Measurements from ENCODE around the gene PPL. TPM values are rescaled to one million over a fixed set of nuclear protein-coding genes. Genes with fewer than 3 reads are reported as not detected.
"Not testable (repeated sequence)": the region's sequence is repeated elsewhere in the genome, so short reads cannot be mapped to it uniquely, and the experiment has no call there.

PPL gene
- polyA plus RNA-seq, 1 donor, result 32.2 TPM

- H3K27ac ChIP-seq (ENCODE audit: low read length), result no peak overlapping the region
- H3K27me3 ChIP-seq (ENCODE audit: control insufficient read depth, insufficient read depth, low read length), result no peaks in the 10 kb centered on the region
- no peaks in the 10 kb centered on the region for H3K9me3 ChIP-seq (ENCODE audit: control insufficient read depth, low read depth, low read length)
- no peak overlapping the region for H3K4me3 ChIP-seq (ENCODE audit: low read length)
- WGBS (ENCODE audit: insufficient coverage, low lambda C conversion rate), result no CpG with 5 or more reads among the region's 5 CpGs
- DNase-seq, result no peak
- peaks cover 6% of the 10 kb centered on the region for H3K36me3 ChIP-seq (ENCODE audit: control insufficient read depth, insufficient read depth, low read length)
- peaks cover 12% of the 10 kb centered on the region for H3K4me1 ChIP-seq (ENCODE audit: control insufficient read depth, insufficient read depth, low read length)
Observed at GRCh38 chr16:4908854-4909401, 28.0 kb downstream of the PPL start.

- no peaks in the 10 kb centered on the region for H3K9me3 ChIP-seq (ENCODE audit: control insufficient read depth, low read depth, low read length)
- no peak for DNase-seq
- no peak overlapping the region for H3K4me3 ChIP-seq (ENCODE audit: low read length)
- no peaks in the 10 kb centered on the region for H3K4me1 ChIP-seq (ENCODE audit: control insufficient read depth, insufficient read depth, low read length)
- no CpG with 5 or more reads among the region's 14 CpGs for WGBS (ENCODE audit: insufficient coverage, low lambda C conversion rate)
- H3K36me3 ChIP-seq (ENCODE audit: control insufficient read depth, insufficient read depth, low read length), result peaks cover 25% of the 10 kb centered on the region
- no peaks in the 10 kb centered on the region for H3K27me3 ChIP-seq (ENCODE audit: control insufficient read depth, insufficient read depth, low read length)
- no peak overlapping the region for H3K27ac ChIP-seq (ENCODE audit: low read length)
Observed at GRCh38 chr16:4904942-4905615, 31.9 kb downstream of the PPL start.

DNA sequence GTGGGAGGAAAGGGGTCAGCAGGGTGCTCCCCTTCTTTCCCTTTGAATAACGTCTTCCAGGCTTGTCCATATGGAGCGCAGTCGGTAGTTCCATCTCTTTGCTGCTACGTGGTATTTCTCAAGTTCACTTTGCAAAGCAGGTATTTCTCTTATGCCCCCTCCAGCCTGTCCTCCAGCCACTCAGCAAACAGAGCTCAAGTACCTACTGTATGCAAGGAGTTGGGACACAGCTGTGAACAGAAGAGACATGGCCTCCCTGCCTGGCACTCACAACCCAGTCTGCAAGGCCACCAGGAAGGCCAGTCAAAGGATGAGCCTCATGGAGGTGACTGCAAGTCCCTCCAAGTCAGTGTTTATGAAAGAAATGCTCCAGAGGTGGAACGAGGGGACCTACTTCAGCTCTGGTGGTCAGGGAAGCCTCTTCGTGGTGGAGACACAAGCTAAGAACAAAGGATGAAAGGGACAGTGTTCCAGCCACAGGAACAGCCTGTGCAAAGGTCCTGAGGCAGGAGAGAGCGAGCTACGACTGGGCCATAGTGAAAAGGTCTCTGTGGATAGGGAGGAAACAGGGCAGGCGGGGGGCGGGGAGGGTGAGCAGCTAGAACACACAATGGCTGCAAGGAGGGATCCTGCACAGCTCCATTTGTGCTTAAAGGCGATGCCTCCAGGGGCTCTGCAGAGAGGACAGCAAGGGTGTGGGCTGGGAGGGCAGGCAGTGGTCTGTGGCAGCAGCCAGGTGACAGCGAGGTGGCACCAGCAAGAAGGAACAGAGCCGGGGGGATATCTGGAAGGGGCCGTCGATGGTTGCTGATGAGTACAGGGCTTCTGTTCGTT is 32.6 kb downstream of the PPL start:
- peaks cover under 1% of the 10 kb centered on the region for H3K9me3 ChIP-seq (ENCODE audit: control insufficient read depth, low read depth, low read length)
- H3K27me3 ChIP-seq (ENCODE audit: control insufficient read depth, insufficient read depth, low read length), result no peaks in the 10 kb centered on the region
- WGBS (ENCODE audit: insufficient coverage, low lambda C conversion rate), result no CpG with 5 or more reads among the region's 16 CpGs
- no peak overlapping the region for H3K4me3 ChIP-seq (ENCODE audit: low read length)
- H3K4me1 ChIP-seq (ENCODE audit: control insufficient read depth, insufficient read depth, low read length), result no peaks in the 10 kb centered on the region
- peaks cover 27% of the 10 kb centered on the region for H3K36me3 ChIP-seq (ENCODE audit: control insufficient read depth, insufficient read depth, low read length)
- H3K27ac ChIP-seq (ENCODE audit: low read length), result no peak overlapping the region
- DNase-seq, result no peak

DNA sequence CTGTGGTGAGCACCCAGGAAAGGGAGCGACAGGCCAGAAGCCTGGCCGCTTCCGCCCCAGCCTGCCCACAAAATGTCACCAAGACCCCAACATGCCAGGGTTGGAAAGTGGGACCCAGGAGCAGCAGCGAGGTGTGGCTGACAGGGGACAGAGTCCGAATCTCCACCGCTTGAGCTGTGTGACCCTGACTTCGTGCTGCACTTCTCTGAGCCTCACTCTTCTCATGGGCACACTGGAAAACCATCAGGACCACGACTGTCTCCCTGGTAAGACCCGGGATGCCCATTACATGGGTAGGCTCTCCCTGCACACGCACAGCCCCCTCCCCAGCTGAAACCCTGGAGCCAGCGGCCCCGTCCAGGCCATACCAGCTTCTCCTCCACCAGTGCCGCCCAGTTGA is 34.9 kb downstream of the PPL start:
- DNase-seq, result no peak
- no peak overlapping the region for H3K4me3 ChIP-seq (ENCODE audit: low read length)
- H3K27ac ChIP-seq (ENCODE audit: low read length), result no peak overlapping the region
- H3K9me3 ChIP-seq (ENCODE audit: control insufficient read depth, low read depth, low read length), result peaks cover 8% of the 10 kb centered on the region
- H3K4me1 ChIP-seq (ENCODE audit: control insufficient read depth, insufficient read depth, low read length), result no peaks in the 10 kb centered on the region
- peaks cover 44% of the 10 kb centered on the region for H3K36me3 ChIP-seq (ENCODE audit: control insufficient read depth, insufficient read depth, low read length)
- no CpG with 5 or more reads among the region's 13 CpGs for WGBS (ENCODE audit: insufficient coverage, low lambda C conversion rate)
- H3K27me3 ChIP-seq (ENCODE audit: control insufficient read depth, insufficient read depth, low read length), result no peaks in the 10 kb centered on the region

DNA sequence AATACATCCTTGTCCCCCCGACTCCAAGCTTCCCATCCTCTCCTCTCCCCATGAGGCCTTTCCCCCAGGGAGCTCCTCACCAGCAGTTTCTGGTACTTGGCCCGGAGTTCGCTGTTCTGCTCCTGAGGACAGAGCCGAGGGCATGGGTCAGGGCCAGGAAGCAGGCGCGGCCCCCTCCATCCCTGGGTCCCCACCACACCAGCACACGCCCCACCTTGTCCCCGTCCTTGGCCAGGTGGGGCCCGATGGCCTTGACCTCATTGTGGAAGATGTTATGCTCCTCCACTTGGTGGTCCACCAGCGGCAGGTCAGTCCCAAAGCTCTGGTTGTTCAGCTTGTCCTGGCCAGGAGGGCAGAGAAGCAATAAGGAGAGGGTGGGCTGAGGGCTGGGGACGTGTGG is 36.2 kb downstream of the PPL start:
- Histone ChIP-seq H3K27me3 (ENCODE audit: control insufficient read depth, insufficient read depth, low read length) (no peaks in the 10 kb centered on the region), H3K36me3 (ENCODE audit: control insufficient read depth, insufficient read depth, low read length) (peaks cover 53% of the 10 kb centered on the region)

DNA sequence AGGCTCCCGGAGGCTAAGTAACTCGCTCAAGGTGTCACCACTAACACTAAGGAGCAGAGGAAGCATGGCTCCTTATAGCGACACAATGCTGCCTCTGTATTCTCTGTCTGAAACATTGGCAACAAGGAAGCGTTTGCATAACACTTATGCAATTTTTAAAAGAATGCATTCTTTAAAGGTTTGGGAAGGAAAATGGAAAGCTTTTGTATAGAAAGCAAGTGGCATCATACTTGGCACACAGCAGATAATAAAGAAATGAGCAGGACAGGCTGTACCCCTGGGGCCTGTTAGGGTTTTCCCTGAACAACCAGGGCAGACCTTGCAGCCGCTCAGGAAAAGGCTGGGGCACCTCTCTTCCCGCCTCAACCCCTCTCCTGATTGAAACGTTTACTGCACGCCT is 36.9 kb downstream of the PPL start:
- DNase-seq, result no peak
- no peaks in the 10 kb centered on the region for H3K4me1 ChIP-seq (ENCODE audit: control insufficient read depth, insufficient read depth, low read length)
- WGBS (ENCODE audit: insufficient coverage, low lambda C conversion rate), result no CpG with 5 or more reads among the region's 8 CpGs
- peaks cover 8% of the 10 kb centered on the region for H3K9me3 ChIP-seq (ENCODE audit: control insufficient read depth, low read depth, low read length)
- H3K36me3 ChIP-seq (ENCODE audit: control insufficient read depth, insufficient read depth, low read length), result peaks cover 60% of the 10 kb centered on the region
- H3K27me3 ChIP-seq (ENCODE audit: control insufficient read depth, insufficient read depth, low read length), result no peaks in the 10 kb centered on the region
- H3K4me3 ChIP-seq (ENCODE audit: low read length), result no peak overlapping the region
- H3K27ac ChIP-seq (ENCODE audit: low read length), result no peak overlapping the region

More for the DNA sequence above, 36.2 kb downstream of the PPL start:
- no peak for DNase-seq
- Histone ChIP-seq H3K4me1 (ENCODE audit: control insufficient read depth, insufficient read depth, low read length) (no peaks in the 10 kb centered on the region), H3K9me3 (ENCODE audit: control insufficient read depth, low read depth, low read length) (peaks cover 8% of the 10 kb centered on the region), H3K27ac (ENCODE audit: low read length) (no peak overlapping the region), H3K4me3 (ENCODE audit: low read length) (no peak overlapping the region)
- 60% methylated on average over 1 of the region's 11 CpGs for WGBS (ENCODE audit: insufficient coverage, low lambda C conversion rate)

DNA sequence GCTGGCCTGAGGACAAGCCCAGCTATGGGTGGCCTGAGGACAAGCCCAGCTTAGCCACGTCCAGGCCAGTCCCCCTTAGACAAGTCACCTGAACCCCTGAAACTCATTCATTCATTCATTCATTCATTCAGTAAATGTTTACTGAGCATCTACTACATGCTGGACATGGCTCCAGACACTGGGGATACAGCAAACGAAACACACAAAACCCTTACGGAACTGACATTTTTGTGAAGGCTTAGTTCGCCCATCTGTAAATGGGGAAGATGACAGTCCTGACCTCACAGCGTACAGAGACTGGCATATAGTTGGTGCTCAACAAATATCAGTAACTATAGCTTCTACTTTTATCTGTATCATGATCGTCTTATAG is 37.5 kb downstream of the PPL start:
- Histone ChIP-seq H3K27ac (ENCODE audit: low read length) (no peak overlapping the region), H3K36me3 (ENCODE audit: control insufficient read depth, insufficient read depth, low read length) (peaks cover 65% of the 10 kb centered on the region), H3K9me3 (ENCODE audit: control insufficient read depth, low read depth, low read length) (peaks cover 8% of the 10 kb centered on the region), H3K27me3 (ENCODE audit: control insufficient read depth, insufficient read depth, low read length) (no peaks in the 10 kb centered on the region), H3K4me1 (ENCODE audit: control insufficient read depth, insufficient read depth, low read length) (no peaks in the 10 kb centered on the region), H3K4me3 (ENCODE audit: low read length) (no peak overlapping the region)
- DNase-seq, result no peak
- no CpG with 5 or more reads among the region's 6 CpGs for WGBS (ENCODE audit: insufficient coverage, low lambda C conversion rate)

GRCh38 chr16:4898811-4899473 is 38.0 kb downstream of the PPL start:
- Histone ChIP-seq H3K27ac (ENCODE audit: low read length) (no peak overlapping the region), H3K4me3 (ENCODE audit: low read length) (no peak overlapping the region), H3K27me3 (ENCODE audit: control insufficient read depth, insufficient read depth, low read length) (no peaks in the 10 kb centered on the region), H3K9me3 (ENCODE audit: control insufficient read depth, low read depth, low read length) (peaks cover 8% of the 10 kb centered on the region), H3K36me3 (ENCODE audit: control insufficient read depth, insufficient read depth, low read length) (peaks cover 66% of the 10 kb centered on the region), H3K4me1 (ENCODE audit: control insufficient read depth, insufficient read depth, low read length) (no peaks in the 10 kb centered on the region)
- WGBS (ENCODE audit: insufficient coverage, low lambda C conversion rate), result no CpG with 5 or more reads among the region's 28 CpGs
- DNase-seq, result no peak

- no peak for DNase-seq
- Histone ChIP-seq H3K4me1 (ENCODE audit: control insufficient read depth, insufficient read depth, low read length) (no peaks in the 10 kb centered on the region), H3K9me3 (ENCODE audit: control insufficient read depth, low read depth, low read length) (peaks cover 8% of the 10 kb centered on the region), H3K4me3 (ENCODE audit: low read length) (no peak overlapping the region), H3K36me3 (ENCODE audit: control insufficient read depth, insufficient read depth, low read length) (peaks cover 72% of the 10 kb centered on the region), H3K27ac (ENCODE audit: low read length) (no peak overlapping the region), H3K27me3 (ENCODE audit: control insufficient read depth, insufficient read depth, low read length) (no peaks in the 10 kb centered on the region)
- WGBS (ENCODE audit: insufficient coverage, low lambda C conversion rate), result no CpG with 5 or more reads among the region's 7 CpGs
Observed at GRCh38 chr16:4897328-4897727, 39.6 kb downstream of the PPL start.

DNA sequence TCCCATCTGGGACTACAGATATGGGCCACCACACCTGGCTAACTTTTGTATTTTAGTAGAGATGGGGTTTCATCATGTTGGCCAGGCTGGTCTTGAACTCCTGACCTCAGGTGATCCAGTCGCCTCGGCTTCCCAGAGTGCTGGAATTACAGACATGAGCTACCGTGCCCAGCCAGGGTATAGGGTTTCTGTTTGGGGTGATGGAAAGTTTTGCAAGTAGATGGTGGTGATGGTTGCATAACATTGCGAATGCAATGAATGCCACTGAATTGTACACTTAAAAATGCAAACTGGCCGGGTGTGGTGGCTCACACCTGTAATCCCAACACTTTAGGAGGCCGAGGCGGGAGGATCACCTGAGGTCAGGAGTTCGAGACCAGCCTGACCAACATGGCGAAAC is 40.2 kb downstream of the PPL start:
- H3K27me3 ChIP-seq (ENCODE audit: control insufficient read depth, insufficient read depth, low read length); H3K27ac ChIP-seq (ENCODE audit: low read length); DNase-seq; H3K4me3 ChIP-seq (ENCODE audit: low read length); H3K9me3 ChIP-seq (ENCODE audit: control insufficient read depth, low read depth, low read length); H3K4me1 ChIP-seq (ENCODE audit: control insufficient read depth, insufficient read depth, low read length): not testable (repeated sequence)
- H3K36me3 ChIP-seq (ENCODE audit: control insufficient read depth, insufficient read depth, low read length), result peaks cover 72% of the 10 kb centered on the region
- 100% methylated on average over 1 of the region's 9 CpGs for WGBS (ENCODE audit: insufficient coverage, low lambda C conversion rate)
